Measurements from ENCODE around the gene TIGD1. TPM values are rescaled to one million over a fixed set of nuclear protein-coding genes. Genes with fewer than 3 reads are reported as not detected.

TIGD1 gene
- total RNA-seq, 4 donors from 2014 or later, result 1.2 to 7.1 (median 3.2) TPM

GRCh38 chr2:232556426-232556825 is 6.1 kb upstream of the TIGD1 start:
- intact Hi-C loops (cut with DNase I), result no loop called here
- TF ChIP-seq CTCF (IDR thresholded peaks at IDR 0.05), result no peak
- no peak for TF ChIP-seq POLR2A (IDR thresholded peaks at IDR 0.05)
- Histone ChIP-seq H3K27me3 (no peaks in the 10 kb centered on the region), H3K36me3 (peaks cover 0 to 75% (median 21%) of the 10 kb centered on the region in 3 donors), H3K4me1 (peaks cover 6 to 27% (median 13%) of the 10 kb centered on the region in 3 donors), H3K9me3 (no peaks in the 10 kb centered on the region), H3K27ac (no peak overlapping the region), H3K4me3 (no peak overlapping the region)
- 75 to 92% methylated on average over 3 of the region's 3 CpGs for WGBS, 2 donors
- DNase-seq, result no peak

GRCh38 chr2:232551776-232552175 is 1.4 kb upstream of the TIGD1 start:
- Histone ChIP-seq H3K4me1 (peaks cover 8 to 43% (median 20%) of the 10 kb centered on the region in 3 donors), H3K27ac (peak overlapping the region in 3 of 4 donors; percentile 98 to 99 (median 99)), H3K9me3 (no peaks in the 10 kb centered on the region), H3K27me3 (no peaks in the 10 kb centered on the region), H3K4me3 (peak overlapping the region in 3 of 4 donors; percentile 83 to 97 (median 87)), H3K36me3 (peaks cover 0 to 38% (median 2%) of the 10 kb centered on the region in 3 donors)
- no peak for DNase-seq
- 92% methylated on average over 4 of the region's 4 CpGs for WGBS, 2 donors
- intact Hi-C loops (cut with DNase I), result no loop called here
- TF ChIP-seq CTCF (IDR thresholded peaks at IDR 0.05), result no peak
- no peak for TF ChIP-seq POLR2A (IDR thresholded peaks at IDR 0.05)

DNA sequence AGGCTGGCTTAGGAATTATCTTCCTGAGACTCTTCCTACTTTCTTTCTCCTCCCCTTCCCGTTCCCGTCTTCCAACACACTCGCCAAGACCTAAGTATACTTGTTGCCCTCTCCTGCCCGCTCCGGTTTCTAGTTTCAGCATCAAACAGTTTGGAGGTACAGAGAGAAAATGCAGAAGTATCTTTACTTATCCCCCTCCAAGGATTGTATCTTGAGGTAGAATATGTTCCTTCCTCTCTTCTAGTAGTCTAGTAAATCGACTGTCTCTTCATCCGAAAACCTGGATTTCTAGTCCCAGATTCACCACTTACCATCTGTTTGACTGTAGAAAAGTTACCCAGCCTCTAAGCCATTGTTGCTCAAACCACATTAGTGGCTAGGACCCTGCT is 887 bp upstream of the TIGD1 start:
- no peak for DNase-seq
- TF ChIP-seq POLR2A (IDR thresholded peaks at IDR 0.05) (no peak), CTCF (IDR thresholded peaks at IDR 0.05) (no peak)
- intact Hi-C loops (cut with DNase I), result no loop called here
- H3K27me3 ChIP-seq, result no peaks in the 10 kb centered on the region
- no peaks in the 10 kb centered on the region for H3K9me3 ChIP-seq
- 2 to 5% methylated on average over 7 of the region's 7 CpGs for WGBS, 2 donors
- peaks cover 0 to 37% (median 0%) of the 10 kb centered on the region in 3 donors for H3K36me3 ChIP-seq
- peak overlapping the region; percentile 98 to 99 (median 99) for H3K27ac ChIP-seq
- peak overlapping the region; percentile 83 to 97 (median 90) for H3K4me3 ChIP-seq
- peaks cover 8 to 43% (median 20%) of the 10 kb centered on the region in 3 donors for H3K4me1 ChIP-seq

DNA sequence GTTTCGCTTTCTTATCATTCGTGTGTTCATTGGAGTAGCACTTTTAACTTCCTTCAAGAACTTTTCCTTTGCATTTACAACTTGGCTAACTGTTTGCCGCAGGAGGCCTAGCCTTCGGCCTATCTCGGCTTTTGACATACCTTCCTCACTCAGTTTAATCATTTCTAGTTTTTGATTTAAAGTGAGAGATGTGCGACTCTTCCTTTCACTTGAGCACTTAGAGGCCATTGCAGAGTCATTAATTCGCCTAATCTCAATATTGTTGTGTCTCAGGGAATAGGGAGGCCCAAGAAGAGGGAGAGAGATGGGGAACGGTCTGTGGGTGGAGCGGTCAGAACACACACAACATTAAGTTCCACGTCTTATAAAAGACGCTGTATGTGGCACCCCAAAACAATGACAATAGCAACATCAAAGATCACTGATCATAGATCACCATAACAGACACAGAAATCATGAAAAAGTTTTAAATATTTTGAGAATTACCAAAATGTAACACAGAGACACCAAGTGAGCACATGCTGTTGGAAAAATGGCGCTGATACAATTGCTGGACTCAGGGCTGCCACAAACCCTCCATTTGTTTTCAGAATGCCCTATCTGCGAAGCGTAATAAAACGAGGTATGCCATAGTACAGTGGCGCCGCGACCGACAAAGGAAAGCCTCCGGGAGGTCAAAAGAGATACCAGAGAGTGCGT is 553 bp downstream of the TIGD1 start:
- peaks cover 0 to 35% (median 0%) of the 10 kb centered on the region in 3 donors for H3K36me3 ChIP-seq
- WGBS, 2 donors, result 34 to 35% methylated on average over 21 of the region's 21 CpGs
- no peaks in the 10 kb centered on the region for H3K27me3 ChIP-seq
- intact Hi-C loops (cut with DNase I), result no loop called here
- DNase-seq, result no peak
- no peaks in the 10 kb centered on the region for H3K9me3 ChIP-seq
- TF ChIP-seq POLR2A (IDR thresholded peaks at IDR 0.05) (no peak), CTCF (IDR thresholded peaks at IDR 0.05) (no peak)
- peak overlapping the region; percentile 83 to 97 (median 90) for H3K4me3 ChIP-seq
- peaks cover 8 to 43% (median 20%) of the 10 kb centered on the region in 3 donors for H3K4me1 ChIP-seq
- H3K27ac ChIP-seq, result peak overlapping the region; percentile 98 to 99 (median 99)

DNA sequence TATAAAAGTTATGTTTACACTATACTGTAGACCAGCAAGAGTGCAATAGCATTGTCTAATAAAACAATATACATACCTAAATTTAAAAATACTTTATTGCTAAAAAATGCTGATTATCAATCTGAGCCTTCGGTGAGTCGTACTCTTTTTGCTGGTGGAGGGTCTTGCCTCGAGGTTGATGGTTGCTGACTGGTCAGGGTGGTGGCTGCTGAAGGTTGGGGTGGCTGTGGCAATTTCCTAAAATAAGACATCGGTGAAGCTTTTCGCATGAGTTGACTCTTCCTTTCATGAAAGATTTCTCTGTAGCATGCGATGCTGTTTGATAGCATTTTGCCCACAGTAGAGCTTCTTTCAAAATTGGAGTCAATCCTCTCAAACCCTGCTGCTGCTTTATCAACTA is 2.4 kb downstream of the TIGD1 start:
- Histone ChIP-seq H3K4me1 (peaks cover 8 to 32% (median 20%) of the 10 kb centered on the region in 3 donors), H3K9me3 (no peaks in the 10 kb centered on the region), H3K4me3 (no peak overlapping the region), H3K36me3 (peaks cover 0 to 39% (median 0%) of the 10 kb centered on the region in 3 donors), H3K27ac (no peak overlapping the region), H3K27me3 (no peaks in the 10 kb centered on the region)
- no peak for DNase-seq
- WGBS, 2 donors, result 95 to 96% methylated on average over 6 of the region's 6 CpGs
- intact Hi-C loops (cut with DNase I), result no loop called here
- TF ChIP-seq CTCF (IDR thresholded peaks at IDR 0.05), result no peak
- no peak for TF ChIP-seq POLR2A (IDR thresholded peaks at IDR 0.05)

Data from esophagus squamous epithelium (tissue), 5 donors.